CD14-positive monocyte (primary cell): Measurements from ENCODE around the gene OR4K14. TPM values are rescaled to one million over a fixed set of nuclear protein-coding genes. Genes with fewer than 3 reads are reported as not detected.

Experiments used
- DNase-seq, 3 donors: peaks; one replicate each; pipeline ENCODE4 v3.0.0-alpha.2; 2011 to 2022
- H2AFZ ChIP-seq: 2 replicates; pipeline ENCODE4 v1.6.0; 2012; ENCODE audit warnings: mild to moderate bottlenecking, low read depth, low read length, inconsistent platforms; ENCODE audit not compliant: insufficient read depth, poor library complexity, severe bottlenecking
- H3K27ac ChIP-seq, 2 donors: 1 replicate in 1 of 2; 2 replicates in 1 of 2; pipeline ENCODE4 v1.5.1; 2012 to 2013; ENCODE audit warnings: low read length in 2 of 2, control low read depth in 1 of 2, inconsistent platforms in 1 of 2, low read depth in 1 of 2, mild to moderate bottlenecking in 1 of 2
- H3K27me3 ChIP-seq, 2 donors: one replicate each; pipeline versions ENCODE4 v1.6.0 to v1.6.1; 2011 to 2013; ENCODE audit warnings: low read length in 2 of 2; ENCODE audit not compliant: control insufficient read depth in 2 of 2, insufficient read depth in 2 of 2
- H3K36me3 ChIP-seq, 2 donors: replicated peaks in 1 of 2; 1 replicate in 1 of 2; 2 replicates in 1 of 2; pipeline versions ENCODE4 v1.5.1 to v1.6.1; 2012 to 2013; ENCODE audit warnings: low read length in 2 of 2, control low read depth in 1 of 2, inconsistent platforms in 1 of 2, mild to moderate bottlenecking in 1 of 2; ENCODE audit not compliant: insufficient read depth in 2 of 2, control insufficient read depth in 1 of 2
- H3K4me1 ChIP-seq, 2 donors: 1 replicate in 1 of 2; 2 replicates in 1 of 2; pipeline versions ENCODE4 v1.5.1 to v1.6.1; 2012 to 2013; ENCODE audit warnings: low read length in 2 of 2, control low read depth in 1 of 2, inconsistent platforms in 1 of 2, mild to moderate bottlenecking in 1 of 2, moderate library complexity in 1 of 2; ENCODE audit not compliant: insufficient read depth in 2 of 2, control insufficient read depth in 1 of 2
- H3K4me2 ChIP-seq: replicated peaks from 2 replicates; pipeline ENCODE3; 2012; ENCODE audit warnings: low read length, moderate library complexity, mild to moderate bottlenecking; ENCODE audit not compliant: poor library complexity, severe bottlenecking; ENCODE audit errors: extremely low read depth
- H3K4me3 ChIP-seq, 3 experiments: fragments of 200-600 bp in 1 of 3; sonication (generic) in 1 of 3; replicated peaks in 1 of 3; 1 replicate in 2 of 3; 2 replicates in 1 of 3; pipeline ENCODE4 v1.5.1; 2011 to 2013; ENCODE audit warnings: low read length in 3 of 3, mild to moderate bottlenecking in 3 of 3, control low read depth in 2 of 3, low read depth in 2 of 3, inconsistent platforms in 1 of 3, moderate library complexity in 1 of 3
- H3K79me2 ChIP-seq: 2 replicates; pipeline ENCODE4 v1.6.0; 2012; ENCODE audit warnings: mild to moderate bottlenecking, control low read depth, inconsistent platforms, low read length, moderate library complexity; ENCODE audit not compliant: insufficient read depth
- H3K9ac ChIP-seq: 2 replicates; pipeline ENCODE4 v1.6.0; 2017; ENCODE audit warnings: low read length, mild to moderate bottlenecking; ENCODE audit not compliant: insufficient read depth, poor library complexity, severe bottlenecking
- H3K9me3 ChIP-seq, 2 donors: replicated peaks in 1 of 2; 1 replicate in 1 of 2; 2 replicates in 1 of 2; pipeline versions ENCODE4 v1.5.1 to v1.6.1; 2012 to 2013; ENCODE audit warnings: low read length in 2 of 2, control low read depth in 1 of 2; ENCODE audit not compliant: control insufficient read depth in 1 of 2, insufficient read depth in 1 of 2
- H4K20me1 ChIP-seq: 2 replicates; pipeline ENCODE4 v1.6.0; 2012; ENCODE audit warnings: mild to moderate bottlenecking, low read length, control low read depth, moderate library complexity; ENCODE audit not compliant: insufficient read depth
- H3K27ac Mint-ChIP-seq, 7 donors: one replicate each; pipeline ENCODE4 v1.8.0; 2020; ENCODE audit warnings: mild to moderate bottlenecking in 7 of 7, mixed read lengths in 7 of 7, moderate library complexity in 6 of 7, inconsistent platforms in 2 of 7
- H3K27me3 Mint-ChIP-seq, 3 donors: one replicate each; pipeline ENCODE4 v1.8.0; 2021 to 2022; ENCODE audit warnings: low read depth in 3 of 3, mild to moderate bottlenecking in 3 of 3, mixed read lengths in 3 of 3, moderate library complexity in 3 of 3, inconsistent platforms in 1 of 3
- H3K36me3 Mint-ChIP-seq, 2 donors: one replicate each; pipeline ENCODE4 v1.8.0; 2020; ENCODE audit warnings: mixed read lengths in 2 of 2, inconsistent platforms in 1 of 2, mild to moderate bottlenecking in 1 of 2
- H3K4me1 Mint-ChIP-seq: one replicate; pipeline ENCODE4 v1.8.0; 2020; ENCODE audit warnings: mild to moderate bottlenecking, mixed read lengths
- H3K4me3 Mint-ChIP-seq, 2 donors: one replicate each; pipeline ENCODE4 v1.8.0; 2020; ENCODE audit warnings: mild to moderate bottlenecking in 2 of 2, mixed read lengths in 2 of 2, moderate library complexity in 1 of 2
- H3K9me3 Mint-ChIP-seq, 7 donors: one replicate each; pipeline ENCODE4 v1.8.0; 2020 to 2022; ENCODE audit warnings: mixed read lengths in 7 of 7, mild to moderate bottlenecking in 6 of 7, moderate library complexity in 6 of 7, inconsistent platforms in 2 of 7
- CTCF ChIP-seq: fragments of 200-600 bp; IDR thresholded peaks from one replicate; pipeline ENCODE4 v1.8.0; 2022; ENCODE audit warnings: antibody characterized with exemption, mild to moderate bottlenecking
- WGBS: methylation state at CpG from one replicate; pipeline ENCODE4 v1.1.5; 2013; ENCODE audit warnings: missing lambda C conversion rate; ENCODE audit not compliant: insufficient coverage; 5-methylcytosine and 5-hydroxymethylcytosine counted together
- intact Hi-C, 2 donors: fragments of 100-400 bp; cut with micrococcal nuclease; formaldehyde crosslinking; loops; one replicate each; pipeline versions ENCODE4 v1.15.0 to v1.15.1; 2023
- polyA minus RNA-seq: library from RNA; depleted of rRNA, polyadenylated mRNA; stranded (reverse); fragments of >200 nt; gene quantifications from 2 replicates; pipeline ENCODE4 v1.2.3, GENCODE V29; 2012
- polyA plus RNA-seq, 3 donors: library from polyadenylated mRNA; depleted of rRNA in 1 of 3; unstranded in 2 of 3; stranded (reverse) in 1 of 3; fragments of 300-500 nt in 2 of 3; fragments of >200 nt in 1 of 3; fragmentation: Illumina TruSeq in 2 of 3; gene quantifications; 1 replicate in 2 of 3; 2 replicates in 1 of 3; pipeline ENCODE4 v1.2.3, GENCODE V29; 2012 to 2021
- total RNA-seq, 12 experiments: library from RNA in 1 of 12; stranded (reverse) in 1 of 12; fragments of 120-200 nt in 1 of 12; gene quantifications; one replicate each; pipeline ENCODE4 v1.2.4 and lab custom pipeline; 2013 to 2026; ENCODE audit warnings: mixed read lengths in 6 of 12, inconsistent platforms in 1 of 12

The OR4K14 gene
- not detected for total RNA-seq (2013)
- polyA plus RNA-seq (not detected), polyA minus RNA-seq (not detected in 2 replicates), total RNA-seq (lab: John Stamatoyannopoulos, UW) (0 to 0.75 (median 0) reads per million in 11 experiments)

GRCh38 chr14:20019257-20019865 is at the start of gene OR4K14:
Gene OR4K14 (minus strand): TSS chr14:20019307. CDS start chr14:20015193, 4,114 bp downstream.
- Histone ChIP-seq H3K9ac (no peak within 1 kb of the TSS), H3K4me1 (no peaks in the 10 kb centered on the region), H4K20me1 (no peaks in the 10 kb centered on the region), H3K27me3 (no peaks in the 10 kb centered on the region), H3K27ac (no peak within 1 kb of the TSS), H3K9me3 (peaks cover 6 to 8% of the 10 kb centered on the region in 2 donors), H2AFZ (no peak within 1 kb of the TSS), H3K4me2 (no peak within 1 kb of the TSS), H3K4me3 (no peak within 1 kb of the TSS), H3K36me3 (no peaks in the 10 kb centered on the region), H3K79me2 (no peaks in the 10 kb centered on the region)
- Mint-ChIP-seq H3K27me3 (peaks cover 0 to 2% (median 0%) of the 10 kb centered on the region in 3 donors), H3K4me1 (no peaks in the 10 kb centered on the region), H3K9me3 (peaks cover under 1 to 9% (median 4%) of the 10 kb centered on the region in 7 donors), H3K36me3 (no peaks in the 10 kb centered on the region), H3K27ac (no peak within 1 kb of the TSS), H3K4me3 (no peak within 1 kb of the TSS)
- intact Hi-C loops = no loop called here
- DNase-seq = no peak
- TF ChIP-seq CTCF = no peak
- WGBS = no CpG with 5 or more reads among the region's 2 CpGs

- H3K36me3 ChIP-seq = no peaks in the 10 kb centered on the region
- intact Hi-C loops = no loop called here
- H3K9me3 ChIP-seq = peaks cover 0 to 9% of the 10 kb centered on the region in 2 donors
- H3K27ac ChIP-seq = no peak within 1 kb of the TSS
- no peak within 1 kb of the TSS for H3K4me3 ChIP-seq
- H3K36me3 Mint-ChIP-seq = no peaks in the 10 kb centered on the region
- no peaks in the 10 kb centered on the region for H3K4me1 Mint-ChIP-seq
- no peaks in the 10 kb centered on the region for H3K27me3 ChIP-seq
- no peak within 1 kb of the TSS for H3K9ac ChIP-seq
- peaks cover 0 to 13% (median 0%) of the 10 kb centered on the region in 7 donors for H3K9me3 Mint-ChIP-seq
- H4K20me1 ChIP-seq = no peaks in the 10 kb centered on the region
- H3K4me2 ChIP-seq = no peak within 1 kb of the TSS
- no peak for DNase-seq
- no peaks in the 10 kb centered on the region for H3K79me2 ChIP-seq
- TF ChIP-seq CTCF = no peak
- no peaks in the 10 kb centered on the region for H3K4me1 ChIP-seq
- peaks cover 0 to 2% (median 1%) of the 10 kb centered on the region in 3 donors for H3K27me3 Mint-ChIP-seq
- H3K4me3 Mint-ChIP-seq = no peak within 1 kb of the TSS
- 100% methylated on average over 1 of the region's 2 CpGs for WGBS
- H2AFZ ChIP-seq = no peak within 1 kb of the TSS
- H3K27ac Mint-ChIP-seq = no peak within 1 kb of the TSS
Measured at GRCh38 chr14:20059745-20060144, 40.6 kb upstream of the OR4K14 start, which contains the start of gene OR4L1. Gene OR4L1 (plus strand): TSS chr14:20060045. CDS start chr14:20060045, 0 bp downstream.
